Left lung (tissue), 10 donors: Measurements from ENCODE around the gene ADAMTS8. TPM values are rescaled to one million over a fixed set of nuclear protein-coding genes. Genes with fewer than 3 reads are reported as not detected.

Experiments
- ATAC-seq: fragments of 200-7000 bp; cut with Tn5 transposase; one replicate; pipeline ENCODE4 v1.9.1; 2020; ENCODE audit warnings: moderate library complexity
- DNase-seq, 4 donors: peaks; one replicate each; pipeline ENCODE4 v3.0.0-alpha.2; 2013 to 2020
- H3K27ac ChIP-seq, 2 donors: fragments of 200-600 bp; sonication (generic) in 1 of 2; one replicate each; pipeline versions ENCODE4 v1.5.0 to v1.8.0; 2020 to 2021
- H3K27me3 ChIP-seq, 2 donors: fragments of 200-600 bp; sonication (generic) in 1 of 2; one replicate each; pipeline versions ENCODE4 v1.5.0 to v1.8.0; 2020 to 2021
- H3K36me3 ChIP-seq, 2 donors: fragments of 200-600 bp; sonication (generic) in 1 of 2; one replicate each; pipeline versions ENCODE4 v1.5.0 to v1.8.0; 2020 to 2021
- H3K4me1 ChIP-seq, 2 donors: fragments of 200-600 bp; one replicate each; pipeline ENCODE4 v1.8.0; 2021
- H3K4me3 ChIP-seq, 2 donors: fragments of 200-600 bp; sonication (generic) in 1 of 2; one replicate each; pipeline versions ENCODE4 v1.5.0 to v1.8.0; 2020 to 2021; ENCODE audit warnings: mild to moderate bottlenecking in 1 of 2
- H3K9me3 ChIP-seq, 2 donors: fragments of 200-600 bp; sonication (generic) in 1 of 2; one replicate each; pipeline versions ENCODE4 v1.5.0 to v1.8.0; 2020 to 2021
- CTCF ChIP-seq, 2 donors: fragments of 200-600 bp; sonication (generic) in 1 of 2; IDR thresholded peaks; one replicate each; pipeline versions ENCODE4 v1.5.0 to v1.8.0; 2021; ENCODE audit warnings: antibody characterized with exemption in 2 of 2
- intact Hi-C, 2 donors: fragments of 100-400 bp; cut with DNase I; formaldehyde crosslinking; loops; one replicate each; pipeline versions ENCODE4 v1.11.2 to v1.14.2; 2022
- polyA plus RNA-seq, 6 donors: library from polyadenylated mRNA; unstranded; fragments of 120-200 nt; gene quantifications; one replicate each; pipeline ENCODE4 v1.2.1, GENCODE V29; 2013; ENCODE audit not compliant: insufficient read length in 6 of 6
- total RNA-seq, 2 donors: library from RNA; stranded (reverse); fragmentation: NEBNext Ultra II Directional; extraction: Animal tissue kit (Norgen Biotek cat#: 25700); gene quantifications; one replicate each; pipeline ENCODE4 v1.2.1, GENCODE V29; 2021
- donor health status: DM: no; HTN: yes; CAD: no.
- donor health status: DM: no; HTN: no; CAD: no.

ADAMTS8 gene
- total and polyA plus RNA-seq, 8 donors: 1.2 to 48.5 (median 5.3) TPM

GRCh38 chr11:130469181-130469580, 40.8 kb upstream of the ADAMTS8 start:
- ATAC-seq: no peak
- no peaks in the 10 kb centered on the region for H3K27me3 ChIP-seq
- no peak for TF ChIP-seq CTCF (IDR thresholded peaks at IDR 0.05)
- no peak overlapping the region for H3K27ac ChIP-seq
- H3K36me3 ChIP-seq: peaks cover 0 to 12% of the 10 kb centered on the region in 2 donors
- intact Hi-C loops: no loop called here
- H3K4me3 ChIP-seq: no peak overlapping the region
- no peak for DNase-seq
- H3K4me1 ChIP-seq: no peaks in the 10 kb centered on the region
- no peaks in the 10 kb centered on the region for H3K9me3 ChIP-seq

GRCh38 chr11:130467116-130467900, 38.9 kb upstream of the ADAMTS8 start:
- no peaks in the 10 kb centered on the region for H3K9me3 ChIP-seq
- no peak for TF ChIP-seq CTCF (IDR thresholded peaks at IDR 0.05)
- intact Hi-C loops: no loop called here
- no peaks in the 10 kb centered on the region for H3K27me3 ChIP-seq
- H3K4me1 ChIP-seq: no peaks in the 10 kb centered on the region
- H3K36me3 ChIP-seq: peaks cover 0 to 9% of the 10 kb centered on the region in 2 donors
- ATAC-seq: no peak
- DNase-seq: peak in 1 of 4 donors; percentile 51
- H3K27ac ChIP-seq: no peak overlapping the region
- H3K4me3 ChIP-seq: no peak overlapping the region

DNA sequence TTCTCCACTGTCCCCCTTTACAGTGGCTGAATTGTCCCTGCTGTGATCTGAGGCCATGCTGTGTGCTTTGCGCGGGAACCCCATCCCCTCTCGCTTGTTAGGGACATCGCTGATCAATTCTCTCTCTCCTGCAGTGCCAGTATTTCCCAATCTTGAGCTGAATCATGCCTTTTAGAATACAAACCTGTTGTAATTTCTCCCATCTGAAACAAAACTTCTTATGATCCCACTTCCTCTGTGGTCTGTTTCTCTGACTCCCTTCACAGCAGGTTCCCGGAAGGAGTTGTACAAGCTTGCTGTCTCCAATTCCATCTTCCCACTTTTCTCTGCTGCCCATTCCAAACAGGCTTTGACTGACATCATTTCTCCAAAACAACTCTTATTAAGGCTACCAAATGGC, 36.9 kb upstream of the ADAMTS8 start:
- no peak for DNase-seq
- Histone ChIP-seq H3K27ac (no peak overlapping the region), H3K4me3 (no peak overlapping the region), H3K36me3 (peaks cover 0 to 8% of the 10 kb centered on the region in 2 donors), H3K27me3 (no peaks in the 10 kb centered on the region), H3K9me3 (no peaks in the 10 kb centered on the region), H3K4me1 (no peaks in the 10 kb centered on the region)
- TF ChIP-seq CTCF (IDR thresholded peaks at IDR 0.05): no peak
- ATAC-seq: no peak
- intact Hi-C loops: no loop called here

DNA sequence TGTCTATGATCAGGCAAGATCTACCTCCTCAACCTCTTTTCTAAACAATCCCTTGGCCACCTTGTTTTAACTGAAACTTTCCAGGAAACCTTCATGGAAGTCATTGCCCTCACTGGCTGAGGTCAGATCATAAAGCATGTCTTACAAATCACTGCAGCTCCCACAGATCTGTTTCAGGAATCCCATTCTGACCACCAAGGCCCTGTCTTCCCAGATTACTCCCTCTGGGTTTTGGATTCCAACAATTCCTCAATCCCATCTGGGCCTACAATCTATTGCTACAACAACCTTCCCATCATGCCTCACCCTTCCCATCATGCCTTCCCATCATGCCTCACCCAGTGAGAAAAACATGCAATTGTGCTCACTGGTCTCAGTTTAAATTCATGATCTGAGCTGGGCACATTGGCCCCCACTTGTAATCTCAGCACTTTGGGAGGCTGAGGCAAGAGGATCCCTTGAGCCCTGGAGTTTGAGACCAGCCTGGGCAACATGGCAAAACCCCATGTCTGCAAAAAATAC, 35.9 kb upstream of the ADAMTS8 start:
- intact Hi-C loops: no loop called here
- ATAC-seq: no peak
- TF ChIP-seq CTCF (IDR thresholded peaks at IDR 0.05): no peak

DNA sequence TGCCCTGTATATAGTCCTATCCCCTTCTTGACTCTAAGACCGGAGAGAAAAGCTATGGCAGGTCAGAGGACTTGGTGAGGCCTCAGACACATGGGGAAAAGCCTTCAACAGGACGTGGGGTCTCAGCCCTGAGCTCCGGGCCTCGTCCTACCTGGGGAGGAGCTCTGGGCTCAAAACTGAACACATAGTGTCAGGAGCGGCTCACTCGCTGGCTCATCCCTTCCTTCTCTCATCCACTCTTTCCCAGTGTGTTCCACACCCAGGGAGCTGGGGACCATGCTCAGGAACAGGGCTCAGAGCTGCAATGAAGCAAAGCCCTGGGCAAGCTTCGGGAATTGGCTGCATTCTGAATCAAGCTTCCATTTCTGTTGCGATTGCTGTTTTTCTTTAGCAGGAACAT, 34.5 kb upstream of the ADAMTS8 start:
- peaks cover 0 to 8% of the 10 kb centered on the region in 2 donors for H3K36me3 ChIP-seq
- no peak overlapping the region for H3K4me3 ChIP-seq
- H3K27ac ChIP-seq: no peak overlapping the region
- TF ChIP-seq CTCF (IDR thresholded peaks at IDR 0.05): no peak
- no peak for DNase-seq
- intact Hi-C loops: no loop called here
- no peaks in the 10 kb centered on the region for H3K4me1 ChIP-seq
- H3K9me3 ChIP-seq: no peaks in the 10 kb centered on the region
- H3K27me3 ChIP-seq: no peaks in the 10 kb centered on the region
- no peak for ATAC-seq

More for the DNA sequence above, 35.9 kb upstream of the ADAMTS8 start:
- no peak for DNase-seq
- Histone ChIP-seq H3K36me3 (peaks cover 0 to 8% of the 10 kb centered on the region in 2 donors), H3K9me3 (no peaks in the 10 kb centered on the region), H3K27ac (no peak overlapping the region), H3K4me1 (no peaks in the 10 kb centered on the region), H3K4me3 (no peak overlapping the region), H3K27me3 (no peaks in the 10 kb centered on the region)
